Mesothelial cell of epicardium (in vitro differentiated cells): ENCODE measurements around the gene ABCA13. TPM values are rescaled to one million over a fixed set of nuclear protein-coding genes. Genes with fewer than 3 reads are reported as not detected.
A peak's percentile ranks its signal among the peaks of the same experiment; 100 is the strongest.

ENCODE experiments used
- DNase-seq, 2 experiments: peaks; one replicate each; pipeline ENCODE4 v3.0.0; 2021; ENCODE audit warnings: low spot score in 2 of 2; ENCODE audit not compliant: unreplicated experiment in 2 of 2
- H3K27ac Mint-ChIP-seq: 2 replicates; pipeline ENCODE4 v1.8.0; 2021; ENCODE audit warnings: mixed read lengths
- H3K27me3 Mint-ChIP-seq: 2 replicates; pipeline ENCODE4 v1.8.0; 2021; ENCODE audit warnings: low read depth, mixed read lengths
- H3K36me3 Mint-ChIP-seq: 2 replicates; pipeline ENCODE4 v1.8.0; 2021; ENCODE audit warnings: mixed read lengths
- H3K4me1 Mint-ChIP-seq: 2 replicates; pipeline ENCODE4 v1.8.0; 2021; ENCODE audit warnings: mixed read lengths
- H3K4me3 Mint-ChIP-seq: 2 replicates; pipeline ENCODE4 v1.8.0; 2021; ENCODE audit warnings: mild to moderate bottlenecking, moderate library complexity, mixed read lengths
- H3K9me3 Mint-ChIP-seq: 2 replicates; pipeline ENCODE4 v1.8.0; 2021; ENCODE audit warnings: mixed read lengths
- CTCF ChIP-seq: fragments of 200-600 bp; sonication (generic); IDR thresholded peaks from one replicate; pipeline ENCODE4 v1.5.0; 2021; ENCODE audit warnings: antibody characterized with exemption; ENCODE audit not compliant: unreplicated experiment
- total RNA-seq: library from RNA; stranded (reverse); gene quantifications from 3 replicates; pipeline ENCODE4 v1.2.1, GENCODE V29; 2021

ABCA13 gene
- total RNA-seq, 1 donor from 2014 or later: 0.29 TPM

GRCh38 chr7:48681006-48681405 lies 509.7 kb downstream of the ABCA13 start:
- H3K36me3 Mint-ChIP-seq: no peaks in the 10 kb centered on the region
- peaks cover 13% of the 10 kb centered on the region for H3K9me3 Mint-ChIP-seq
- H3K4me3 Mint-ChIP-seq: no peak overlapping the region
- peaks cover 9% of the 10 kb centered on the region for H3K4me1 Mint-ChIP-seq
- TF ChIP-seq CTCF: no peak
- DNase-seq: no peak
- no peaks in the 10 kb centered on the region for H3K27me3 Mint-ChIP-seq
- peak overlapping the region; percentile 23 for H3K27ac Mint-ChIP-seq

- peaks cover 6% of the 10 kb centered on the region for H3K4me1 Mint-ChIP-seq
- no peak for TF ChIP-seq CTCF
- no peak overlapping the region for H3K4me3 Mint-ChIP-seq
- H3K9me3 Mint-ChIP-seq: peaks cover 9% of the 10 kb centered on the region
- no peak overlapping the region for H3K27ac Mint-ChIP-seq
- DNase-seq: no peak
- no peaks in the 10 kb centered on the region for H3K36me3 Mint-ChIP-seq
- peaks cover 6% of the 10 kb centered on the region for H3K27me3 Mint-ChIP-seq
These were observed 520.5 kb downstream of the ABCA13 start for GRCh38 chr7:48691788-48692187.

Other genes with a start within 250 kb of the ABCA13 start
- gene PKD1L1, start 223.0 kb upstream of the ABCA13 start, total RNA-seq: 0.18 to 0.38 TPM (median 0.36 TPM) in 3 replicates
- gene HUS1, start 191.8 kb upstream of the ABCA13 start, total RNA-seq: 36.0 to 39.7 TPM (median 37.1 TPM) in 3 replicates
- not detected in 3 replicates for gene SUN3, start 142.4 kb upstream of the ABCA13 start, total RNA-seq
- not detected in 3 replicates for gene C7orf57, start 135.9 kb upstream of the ABCA13 start, total RNA-seq
- 4.3 to 5.0 TPM (median 4.4 TPM) in 3 replicates for gene UPP1, start 82.2 kb upstream of the ABCA13 start, total RNA-seq